Left ventricle myocardium inferior (tissue), 1 donor: ENCODE measurements around the gene UBA52. TPM values are rescaled to one million over a fixed set of nuclear protein-coding genes. Genes with fewer than 3 reads are reported as not detected.

ENCODE experiments used
- DNase-seq: peaks from one replicate; pipeline ENCODE4 v3.0.0-alpha.2; 2020
- H3K27ac ChIP-seq: fragments of 200-600 bp; replicated peaks from 2 replicates; pipeline ENCODE4 v1.8.0; 2021
- H3K27me3 ChIP-seq: fragments of 200-600 bp; 2 replicates; pipeline ENCODE4 v1.8.0; 2021; ENCODE audit warnings: low read depth
- H3K36me3 ChIP-seq: fragments of 200-600 bp; 2 replicates; pipeline ENCODE4 v1.8.0; 2021
- H3K4me1 ChIP-seq: fragments of 200-600 bp; 2 replicates; pipeline ENCODE4 v1.8.0; 2021
- H3K4me3 ChIP-seq: fragments of 200-600 bp; 2 replicates; pipeline ENCODE4 v1.8.0; 2021; ENCODE audit warnings: mild to moderate bottlenecking, moderate library complexity
- H3K9me3 ChIP-seq: fragments of 200-600 bp; replicated peaks from 2 replicates; pipeline ENCODE4 v1.8.0; 2021
- CTCF ChIP-seq: fragments of 200-600 bp; IDR thresholded peaks from 2 replicates; pipeline ENCODE4 v1.8.0; 2021; ENCODE audit warnings: antibody characterized with exemption, mild to moderate bottlenecking, borderline replicate concordance
- intact Hi-C: fragments of 100-400 bp; cut with micrococcal nuclease; formaldehyde crosslinking; loops from one replicate; pipeline ENCODE4 v1.11.0; 2022
- total RNA-seq: library from RNA; stranded (reverse); fragmentation: NEBNext Ultra II Directional; extraction: Animal tissue kit (Norgen Biotek cat#: 25700); gene quantifications from one replicate; pipeline ENCODE4 v1.2.1, GENCODE V29; 2021
- donor health status: DM: no; HTN: yes; CAD: no; lungs with severe emphysema.

Gene UBA52
- total RNA-seq, 1 donor from 2014 or later: 643 TPM

DNA sequence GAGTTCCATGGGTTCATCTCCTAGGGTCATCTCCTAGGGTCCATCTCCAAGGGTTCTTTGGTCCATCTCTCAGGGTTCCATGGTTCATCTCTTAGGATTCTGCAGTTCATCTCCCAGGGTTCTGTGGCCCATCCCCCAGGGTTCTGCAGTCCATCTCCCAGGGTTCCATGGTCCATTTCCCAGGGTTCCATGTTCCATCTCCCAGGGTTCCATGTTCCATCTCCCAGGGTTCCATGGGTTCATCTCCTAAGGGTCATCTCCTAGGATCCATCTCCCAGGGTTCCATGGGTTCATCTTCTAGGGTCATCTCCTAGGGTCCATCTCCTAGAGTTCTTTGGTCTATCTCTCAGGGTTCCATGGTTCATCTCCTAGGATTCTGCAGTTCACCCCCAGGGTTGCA, 45.9 kb downstream of the UBA52 start:
- peaks cover 12% of the 10 kb centered on the region for H3K4me1 ChIP-seq
- no peaks in the 10 kb centered on the region for H3K9me3 ChIP-seq
- peaks cover 73% of the 10 kb centered on the region for H3K27me3 ChIP-seq
- TF ChIP-seq CTCF: no peak
- intact Hi-C loops: no loop called here
- DNase-seq: no peak
- no peak overlapping the region for H3K4me3 ChIP-seq
- H3K27ac ChIP-seq: no peak overlapping the region
- no peaks in the 10 kb centered on the region for H3K36me3 ChIP-seq

- Histone ChIP-seq H3K4me3 (no peak overlapping the region), H3K4me1 (peaks cover 5% of the 10 kb centered on the region), H3K9me3 (no peaks in the 10 kb centered on the region), H3K27ac (no peak overlapping the region), H3K27me3 (peaks cover 66% of the 10 kb centered on the region), H3K36me3 (no peaks in the 10 kb centered on the region)
- intact Hi-C loops: no loop called here
- no peak for TF ChIP-seq CTCF
- DNase-seq: no peak
Measured at GRCh38 chr19:18618236-18618635, 46.6 kb downstream of the UBA52 start.

- H3K9me3 ChIP-seq: no peaks in the 10 kb centered on the region
- no peak for TF ChIP-seq CTCF
- no peak overlapping the region for H3K4me3 ChIP-seq
- intact Hi-C loops: no loop called here
- H3K27ac ChIP-seq: no peak overlapping the region
- no peak for DNase-seq
- H3K36me3 ChIP-seq: no peaks in the 10 kb centered on the region
- H3K4me1 ChIP-seq: no peaks in the 10 kb centered on the region
- H3K27me3 ChIP-seq: peaks cover 45% of the 10 kb centered on the region
Measured at GRCh38 chr19:18620311-18620710, 48.7 kb downstream of the UBA52 start.

- H3K9me3 ChIP-seq: no peaks in the 10 kb centered on the region
- H3K27ac ChIP-seq: no peak overlapping the region
- H3K36me3 ChIP-seq: no peaks in the 10 kb centered on the region
- no peaks in the 10 kb centered on the region for H3K4me1 ChIP-seq
- DNase-seq: no peak
- no peak for TF ChIP-seq CTCF
- peaks cover 39% of the 10 kb centered on the region for H3K27me3 ChIP-seq
- no peak overlapping the region for H3K4me3 ChIP-seq
- intact Hi-C loops: no loop called here
Measured at GRCh38 chr19:18620902-18621301, 49.2 kb downstream of the UBA52 start.

- intact Hi-C loops: no loop called here
- Histone ChIP-seq H3K4me3 (no peak overlapping the region), H3K4me1 (peaks cover 5% of the 10 kb centered on the region), H3K27ac (no peak overlapping the region), H3K27me3 (peaks cover 8% of the 10 kb centered on the region), H3K36me3 (no peaks in the 10 kb centered on the region), H3K9me3 (no peaks in the 10 kb centered on the region)
- no peak for TF ChIP-seq CTCF
- no peak for DNase-seq
Measured at GRCh38 chr19:18626906-18627305, 55.2 kb downstream of the UBA52 start.

Other genes with a start within 250 kb of the UBA52 start
- 94.8 TPM for gene LSM4, start 248.8 kb upstream of the UBA52 start, total RNA-seq
- gene PGPEP1, start 231.3 kb upstream of the UBA52 start, total RNA-seq: 38.8 TPM
- 0.33 TPM for gene GDF15, start 185.7 kb upstream of the UBA52 start, total RNA-seq
- gene LRRC25, start 174.2 kb upstream of the UBA52 start, total RNA-seq: 2.4 TPM
- gene SSBP4, start 152.5 kb upstream of the UBA52 start, total RNA-seq: 30.8 TPM
- 24.1 TPM for gene ISYNA1, start 133.7 kb upstream of the UBA52 start, total RNA-seq
- 7.9 TPM for gene ELL, start 49.8 kb upstream of the UBA52 start, total RNA-seq
- 153 TPM for gene FKBP8, start 28.3 kb upstream of the UBA52 start, total RNA-seq
- 52.0 TPM for gene KXD1, start 14.0 kb upstream of the UBA52 start, total RNA-seq
- 76.6 TPM for gene REX1BD, start 16.9 kb downstream of the UBA52 start, total RNA-seq
- gene CRLF1, start 34.9 kb downstream of the UBA52 start, total RNA-seq: 20.0 TPM
- gene TMEM59L, start 41.0 kb downstream of the UBA52 start, total RNA-seq: 1.5 TPM
- 6.2 TPM for gene KLHL26, start 65.2 kb downstream of the UBA52 start, total RNA-seq
- 9.7 TPM for gene CRTC1, start 111.8 kb downstream of the UBA52 start, total RNA-seq
- 1.2 TPM for gene COMP, start 219.4 kb downstream of the UBA52 start, total RNA-seq